Stimulated activated CD8-positive, alpha-beta memory T cell treated with anti-CD3 and anti-CD28 coated beads, Interleukin-2, amount 100 ng/mL, for 1 hour (primary cell): ENCODE results near the gene NYAP1.
"Not testable (repeated sequence)": the region's sequence is repeated elsewhere in the genome, so short reads cannot be mapped to it uniquely, and the experiment has no call there.

Source experiments
- DNase-seq, 2 donors: peaks; one replicate each; pipeline ENCODE4 v3.0.0-alpha.2; 2020; ENCODE audit warnings: low read depth in 2 of 2

The NYAP1 gene

DNA sequence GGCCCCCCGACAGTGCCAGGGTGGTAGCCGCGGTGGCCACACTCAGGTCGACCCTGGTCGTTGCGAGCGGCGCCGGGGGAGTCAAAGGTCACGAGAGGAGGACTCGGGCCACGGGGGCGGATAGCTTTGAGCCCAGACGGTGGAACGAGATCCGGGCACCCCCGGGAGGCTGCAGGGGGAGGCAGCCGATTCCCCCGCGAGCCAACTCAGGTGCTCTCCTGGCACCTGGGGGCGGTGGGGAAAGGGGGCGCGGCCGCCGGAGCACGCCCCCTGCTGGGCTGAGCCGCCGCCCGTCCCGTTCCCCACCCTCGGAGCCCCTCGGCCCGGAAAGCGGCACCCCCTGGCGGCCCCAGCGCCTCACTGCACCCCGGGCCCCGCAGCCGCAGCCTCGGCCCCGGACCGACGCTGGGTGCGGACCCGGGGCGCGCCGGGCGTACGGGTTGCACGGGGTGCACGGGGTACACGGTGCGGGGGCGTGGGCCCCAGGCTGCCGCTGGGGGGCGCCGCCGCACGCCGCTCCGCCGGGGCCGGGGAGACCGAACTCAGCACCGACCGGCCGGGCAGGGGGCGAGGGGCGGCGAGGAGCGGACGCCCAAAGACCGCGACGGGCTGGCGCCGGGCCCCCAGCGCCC is 521 bp upstream of the NYAP1 start:
- DNase-seq = peak; percentile 70 to 74

DNA sequence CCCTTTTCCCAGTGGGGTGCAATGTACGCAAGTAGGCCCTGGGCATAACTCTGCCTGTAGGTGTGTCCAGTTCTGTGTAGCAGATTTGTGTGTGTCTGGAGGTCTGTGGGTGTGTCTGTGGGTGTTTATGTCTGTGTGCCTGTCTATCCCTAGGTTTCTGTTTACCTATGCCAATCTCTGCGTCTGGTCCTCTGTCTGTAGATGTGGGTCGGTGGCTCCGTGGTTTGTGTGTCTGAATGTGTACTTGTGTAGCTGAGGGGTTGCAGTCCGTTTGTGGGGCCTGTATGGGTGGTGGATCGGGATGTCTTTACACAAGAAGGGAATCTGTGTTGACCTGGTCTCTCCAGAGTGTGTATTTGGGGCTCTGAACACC is 932 bp downstream of the NYAP1 start:
- DNase-seq = no peak

DNA sequence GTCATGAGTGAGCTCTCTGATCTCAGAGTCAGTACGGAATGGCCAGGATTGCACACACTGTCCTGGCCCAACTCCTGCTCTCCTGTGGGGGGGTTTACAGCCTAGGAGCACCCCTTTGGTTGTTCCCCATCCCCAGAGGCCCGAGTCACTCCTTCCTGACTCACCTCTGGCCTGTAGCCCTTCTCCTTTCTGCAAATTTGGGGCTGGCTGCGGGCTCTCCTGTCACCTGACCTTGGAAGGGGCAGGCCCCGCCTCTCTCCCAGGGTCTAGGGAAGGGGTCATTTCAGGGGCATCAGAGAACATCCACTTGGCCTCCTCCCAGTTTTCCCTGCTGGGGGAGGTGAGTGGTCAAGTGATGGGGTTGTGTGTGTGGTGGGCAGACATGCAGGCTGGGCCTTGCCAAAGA is 1.7 kb downstream of the NYAP1 start:
- DNase-seq = no peak

DNA sequence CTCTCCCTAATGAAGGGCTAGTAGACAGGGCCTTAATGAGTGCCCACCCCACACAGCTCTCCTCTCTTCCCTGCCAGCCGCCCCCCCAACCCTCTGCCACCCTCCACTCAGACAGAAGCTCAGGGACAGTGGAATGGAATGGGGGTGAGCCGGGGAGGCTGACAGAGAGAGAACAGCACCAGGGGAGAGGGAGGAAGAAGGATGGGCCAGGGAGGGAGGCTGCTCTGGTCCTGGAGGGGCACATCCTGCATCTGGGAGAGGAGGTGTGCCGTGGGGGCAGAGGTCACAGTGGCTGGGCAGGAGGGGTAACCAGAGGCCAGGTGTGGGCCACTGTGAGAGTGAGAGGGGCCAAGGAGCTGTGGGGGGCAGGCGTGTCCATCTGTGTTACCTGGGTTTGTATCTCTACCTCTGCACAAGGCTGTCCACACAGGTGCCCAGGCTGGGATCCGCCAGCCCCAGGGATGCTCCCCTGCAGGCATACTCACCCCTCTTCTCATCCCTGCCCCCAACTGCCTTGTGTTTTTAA is 2.4 kb downstream of the NYAP1 start:
- no peak for DNase-seq

DNA sequence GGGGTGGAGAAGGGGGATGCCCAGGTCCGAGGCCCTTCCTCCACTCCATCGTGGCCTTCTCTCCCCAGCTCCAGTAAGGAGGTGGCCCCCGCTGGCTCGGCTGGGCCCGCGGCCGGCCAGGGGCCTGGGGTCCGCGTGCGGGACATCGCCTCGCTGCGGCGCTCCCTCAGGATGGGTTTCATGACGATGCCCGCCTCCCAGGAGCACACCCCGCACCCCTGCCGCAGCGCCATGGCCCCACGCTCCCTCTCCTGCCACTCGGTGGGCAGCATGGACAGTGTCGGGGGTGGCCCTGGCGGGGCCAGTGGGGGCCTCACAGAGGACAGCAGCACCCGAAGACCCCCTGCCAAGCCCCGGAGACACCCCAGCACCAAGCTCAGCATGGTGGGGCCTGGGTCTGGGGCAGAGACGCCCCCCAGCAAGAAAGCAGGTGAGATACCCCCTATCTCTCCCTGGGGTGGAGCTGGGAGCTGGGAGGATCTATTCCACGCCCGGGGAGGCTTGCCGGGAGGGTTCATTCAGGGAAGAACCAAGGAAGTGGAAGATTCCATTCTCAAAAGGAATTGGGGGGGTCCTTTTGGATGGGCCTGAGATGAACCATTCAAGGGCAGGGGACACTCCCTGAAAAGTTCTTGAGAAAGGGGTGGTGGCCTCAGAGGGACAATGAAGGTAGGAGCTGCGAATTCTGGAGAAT is 3.2 kb downstream of the NYAP1 start:
- no peak for DNase-seq

DNA sequence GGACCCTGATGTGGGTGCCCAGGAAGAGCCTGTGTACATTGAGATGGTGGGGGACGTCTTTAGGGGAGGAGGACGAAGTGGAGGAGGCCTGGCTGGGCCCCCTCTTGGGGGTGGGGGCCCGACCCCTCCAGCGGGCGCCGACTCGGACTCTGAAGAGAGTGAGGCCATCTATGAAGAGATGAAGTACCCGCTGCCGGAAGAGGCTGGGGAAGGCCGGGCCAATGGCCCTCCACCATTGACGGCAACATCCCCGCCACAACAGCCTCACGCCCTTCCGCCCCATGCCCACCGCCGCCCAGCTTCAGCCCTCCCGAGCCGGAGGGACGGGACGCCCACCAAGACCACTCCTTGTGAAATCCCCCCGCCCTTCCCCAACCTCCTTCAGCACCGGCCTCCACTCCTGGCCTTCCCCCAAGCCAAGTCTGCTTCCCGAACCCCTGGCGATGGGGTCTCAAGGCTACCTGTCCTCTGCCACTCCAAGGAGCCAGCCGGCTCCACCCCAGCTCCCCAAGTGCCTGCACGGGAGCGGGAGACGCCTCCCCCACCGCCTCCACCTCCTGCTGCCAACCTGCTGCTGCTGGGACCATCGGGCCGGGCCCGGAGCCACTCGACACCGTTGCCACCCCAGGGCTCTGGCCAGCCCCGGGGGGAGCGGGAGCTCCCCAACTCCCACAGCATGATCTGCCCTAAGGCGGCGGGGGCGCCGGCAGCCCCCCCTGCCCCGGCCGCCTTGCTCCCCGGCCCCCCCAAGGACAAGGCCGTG is 4.8 kb downstream of the NYAP1 start:
- no peak for DNase-seq

DNA sequence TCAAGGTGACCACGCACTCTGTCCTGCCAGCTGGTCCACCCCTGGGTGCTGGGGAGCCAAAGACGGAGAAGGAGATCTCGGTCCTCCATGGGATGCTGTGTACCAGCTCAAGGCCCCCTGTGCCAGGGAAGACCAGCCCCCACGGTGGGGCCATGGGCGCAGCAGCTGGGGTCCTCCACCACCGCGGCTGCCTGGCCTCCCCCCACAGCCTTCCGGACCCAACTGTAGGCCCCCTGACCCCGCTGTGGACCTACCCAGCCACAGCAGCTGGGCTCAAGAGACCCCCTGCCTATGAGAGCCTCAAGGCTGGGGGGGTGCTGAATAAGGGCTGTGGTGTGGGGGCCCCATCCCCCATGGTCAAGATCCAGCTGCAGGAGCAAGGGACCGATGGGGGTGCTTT is 5.4 kb downstream of the NYAP1 start:
- no peak for DNase-seq

DNA sequence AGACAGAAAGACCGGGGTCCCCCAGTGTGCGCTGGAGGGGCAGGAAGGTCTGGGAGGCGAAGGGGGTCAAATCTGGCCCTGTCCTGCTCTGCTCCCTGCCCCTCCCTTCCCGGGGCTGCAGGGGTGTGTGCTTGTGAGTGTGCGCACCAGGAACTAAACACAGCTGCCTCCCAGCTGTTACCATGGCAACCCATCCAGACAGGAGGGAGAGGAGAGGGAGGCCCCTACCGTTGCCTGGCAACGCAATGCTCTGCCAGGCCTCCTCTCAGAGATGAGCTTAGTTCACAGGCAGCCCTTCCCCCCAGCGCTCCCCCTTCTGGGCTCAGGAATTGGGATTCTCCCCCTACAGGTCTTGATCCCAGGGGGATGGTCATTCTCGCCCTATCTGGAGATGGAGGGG is 6.1 kb downstream of the NYAP1 start:
- DNase-seq = no peak

DNA sequence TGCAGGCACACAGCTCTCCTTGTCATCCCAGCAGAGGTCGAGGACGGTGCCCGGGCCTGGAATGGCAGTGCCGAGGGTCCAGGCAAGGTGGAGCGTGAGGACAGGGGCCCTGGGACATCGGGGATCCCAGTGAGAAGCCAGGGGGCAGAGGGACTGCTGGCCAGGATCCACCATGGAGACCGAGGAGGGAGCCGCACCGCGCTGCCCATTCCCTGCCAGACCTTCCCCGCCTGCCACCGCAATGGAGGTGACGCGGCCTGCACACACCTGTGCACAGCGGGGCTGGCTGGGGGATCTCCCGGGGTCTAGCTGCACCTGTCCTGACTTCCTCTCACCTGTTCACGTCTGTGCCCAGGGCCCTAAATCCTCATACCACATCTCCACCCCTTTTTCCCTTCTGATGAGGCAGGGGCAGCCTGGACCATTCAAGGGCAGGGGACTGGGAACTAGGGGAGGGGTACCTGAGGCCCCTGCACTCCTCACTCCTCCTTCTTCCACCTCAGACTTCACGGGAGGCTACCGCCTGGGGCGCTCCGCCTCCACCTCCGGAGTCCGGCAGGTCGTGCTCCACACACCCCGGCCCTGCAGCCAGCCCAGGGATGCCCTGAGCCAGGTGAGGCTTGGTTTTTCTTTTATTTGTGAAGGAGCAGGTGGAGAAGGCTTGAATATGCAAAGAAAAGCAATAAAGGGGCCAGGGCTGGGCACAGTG is 6.9 kb downstream of the NYAP1 start:
- no peak for DNase-seq

DNA sequence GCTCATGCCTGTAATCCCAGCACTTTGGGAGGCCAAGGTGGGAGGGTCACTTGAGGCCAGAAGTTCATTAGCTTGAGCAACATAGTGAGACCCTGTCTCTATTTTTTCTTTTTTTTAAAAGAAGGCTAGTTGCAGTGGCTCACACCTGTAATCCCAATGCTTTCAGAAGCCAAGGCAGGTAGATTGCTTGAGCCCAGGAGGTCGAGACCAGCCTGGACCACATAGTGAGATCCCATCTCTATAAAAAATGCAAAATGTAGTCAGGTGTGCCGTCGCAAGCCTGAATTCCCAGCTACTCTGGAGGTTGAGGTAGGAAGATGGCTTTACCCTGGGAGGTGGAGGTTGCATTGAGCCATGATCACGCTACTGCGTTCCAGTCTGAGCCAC is 7.5 kb downstream of the NYAP1 start:
- DNase-seq = no peak

DNA sequence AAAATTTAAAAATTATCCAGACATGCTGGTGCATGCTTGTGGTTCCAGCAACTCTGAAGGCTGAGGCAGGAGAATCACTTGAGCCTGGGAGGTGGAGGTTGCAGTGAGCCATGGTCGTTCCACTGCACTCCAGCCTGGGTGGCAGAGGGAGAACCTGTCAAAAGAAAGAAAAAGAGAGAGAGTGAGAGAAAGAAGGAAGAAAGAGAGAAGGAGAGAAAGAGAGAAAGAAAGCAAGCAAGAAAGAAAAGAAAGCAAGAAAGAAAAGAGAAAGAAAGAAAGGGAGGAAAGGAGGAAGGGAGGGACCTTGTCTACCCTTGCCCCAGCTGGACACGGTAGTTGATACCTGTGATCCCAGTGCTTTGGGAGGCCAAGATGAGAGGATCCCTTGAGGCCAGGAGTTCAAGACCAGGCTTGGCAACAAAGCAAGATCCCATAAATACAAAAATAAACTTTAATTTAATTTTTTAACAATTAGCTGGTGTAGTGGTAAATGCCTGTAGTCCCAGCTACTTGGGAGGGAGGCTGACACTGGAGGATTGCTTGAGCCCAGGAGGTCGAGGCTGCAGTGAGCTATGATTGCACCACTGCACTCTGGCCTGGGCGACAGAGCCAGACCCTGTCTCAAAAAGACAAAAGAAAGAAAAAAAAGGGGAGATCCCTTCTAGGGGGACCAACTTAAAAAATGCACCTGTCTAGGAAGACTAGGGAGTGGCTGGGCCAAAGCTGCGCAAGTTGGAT is 9.2 kb downstream of the NYAP1 start:
- DNase-seq = no peak

DNA sequence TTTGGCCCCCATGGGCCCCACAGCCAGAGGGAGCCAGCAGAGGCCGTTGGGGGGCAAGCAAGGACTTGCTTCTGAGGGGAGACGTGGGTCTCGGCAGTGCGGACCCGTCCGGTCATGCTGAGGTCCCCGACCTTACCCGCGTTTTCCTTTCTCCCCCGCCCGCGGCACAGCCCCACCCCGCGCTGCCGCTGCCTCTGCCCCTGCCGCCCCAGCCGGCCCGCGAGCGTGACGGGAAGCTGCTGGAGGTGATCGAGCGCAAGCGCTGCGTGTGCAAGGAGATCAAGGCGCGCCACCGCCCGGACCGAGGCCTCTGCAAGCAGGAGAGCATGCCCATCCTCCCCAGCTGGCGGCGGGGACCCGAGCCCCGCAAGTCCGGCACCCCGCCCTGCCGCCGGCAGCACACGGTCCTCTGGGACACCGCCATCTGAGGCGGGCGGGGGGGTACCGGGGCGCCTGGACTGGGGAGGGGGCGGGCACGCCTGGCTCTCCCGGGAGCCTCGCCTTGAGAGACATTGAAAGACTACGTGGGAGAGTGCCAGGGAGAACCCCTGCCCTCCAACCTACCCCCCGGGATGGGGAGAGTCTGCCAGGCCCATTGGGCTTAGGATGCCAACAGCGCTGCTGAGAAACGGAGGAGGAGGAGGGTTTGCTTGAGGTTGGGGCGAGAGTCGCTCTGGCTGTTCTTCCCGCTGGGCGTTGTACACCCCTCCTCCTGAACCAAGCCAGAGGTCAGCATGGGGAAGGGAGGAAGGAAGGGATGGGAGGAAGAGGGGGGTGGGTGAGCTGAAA is 9.9 kb downstream of the NYAP1 start:
- DNase-seq = peak in 1 of 2 donors; percentile 37

DNA sequence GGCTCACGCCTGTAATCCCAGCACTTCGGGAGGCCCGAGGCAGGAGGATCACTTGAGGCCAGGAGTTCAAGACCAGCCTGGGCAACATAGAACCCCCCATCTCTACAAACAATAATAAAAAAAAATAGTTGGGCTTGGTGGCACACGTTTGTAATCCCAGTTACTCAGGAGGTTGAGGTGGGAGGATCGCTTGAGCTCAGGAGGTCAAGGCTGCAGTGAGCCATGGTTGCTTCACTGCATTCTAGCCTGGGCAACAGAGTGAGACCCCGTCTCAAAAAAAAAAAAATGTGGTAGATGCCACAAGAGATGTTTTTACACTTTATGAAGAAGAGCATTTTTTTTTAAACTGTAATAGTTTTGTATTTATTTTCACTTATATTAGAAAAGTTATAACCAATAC is 12.8 kb downstream of the NYAP1 start:
- no peak for DNase-seq

DNA sequence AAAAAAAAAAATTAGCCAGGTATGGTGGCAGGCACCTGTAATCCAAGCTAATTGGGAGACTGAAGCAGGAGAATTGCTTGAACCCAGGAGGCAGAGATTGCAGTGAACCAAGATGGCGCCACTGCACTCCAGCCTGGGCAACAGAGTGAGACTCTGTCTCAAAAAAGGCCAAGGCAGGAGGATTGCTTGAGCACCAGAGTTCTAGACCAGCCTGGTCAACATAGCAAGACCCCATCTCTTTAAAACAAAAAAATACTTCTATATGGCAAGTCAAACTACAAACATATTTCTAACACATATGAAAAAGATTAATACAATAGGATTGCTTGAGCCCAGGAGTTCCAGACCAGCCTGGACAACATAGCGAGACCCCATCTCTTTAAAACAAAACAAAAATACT is 17.0 kb downstream of the NYAP1 start:
- DNase-seq = not testable (repeated sequence)

DNA sequence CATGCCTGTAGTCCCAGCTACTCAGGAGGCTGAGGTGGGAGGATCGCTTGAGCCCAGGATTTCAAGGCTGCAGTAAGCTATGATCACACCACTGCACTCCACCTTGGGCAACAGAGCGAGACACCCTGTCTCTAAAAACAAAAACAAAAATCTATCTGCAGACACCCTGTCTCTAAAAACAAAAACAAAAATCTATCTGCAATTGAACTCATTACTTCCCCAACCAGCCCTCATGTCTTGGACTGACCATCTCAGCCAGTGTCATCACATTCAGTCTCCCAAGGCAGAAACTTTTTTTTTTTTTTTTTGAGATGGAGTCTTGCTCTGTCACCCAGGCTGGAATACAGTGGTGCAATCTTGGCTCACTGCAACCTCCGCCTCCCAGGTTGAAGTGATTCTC is 20.3 kb downstream of the NYAP1 start:
- not testable (repeated sequence) for DNase-seq

DNA sequence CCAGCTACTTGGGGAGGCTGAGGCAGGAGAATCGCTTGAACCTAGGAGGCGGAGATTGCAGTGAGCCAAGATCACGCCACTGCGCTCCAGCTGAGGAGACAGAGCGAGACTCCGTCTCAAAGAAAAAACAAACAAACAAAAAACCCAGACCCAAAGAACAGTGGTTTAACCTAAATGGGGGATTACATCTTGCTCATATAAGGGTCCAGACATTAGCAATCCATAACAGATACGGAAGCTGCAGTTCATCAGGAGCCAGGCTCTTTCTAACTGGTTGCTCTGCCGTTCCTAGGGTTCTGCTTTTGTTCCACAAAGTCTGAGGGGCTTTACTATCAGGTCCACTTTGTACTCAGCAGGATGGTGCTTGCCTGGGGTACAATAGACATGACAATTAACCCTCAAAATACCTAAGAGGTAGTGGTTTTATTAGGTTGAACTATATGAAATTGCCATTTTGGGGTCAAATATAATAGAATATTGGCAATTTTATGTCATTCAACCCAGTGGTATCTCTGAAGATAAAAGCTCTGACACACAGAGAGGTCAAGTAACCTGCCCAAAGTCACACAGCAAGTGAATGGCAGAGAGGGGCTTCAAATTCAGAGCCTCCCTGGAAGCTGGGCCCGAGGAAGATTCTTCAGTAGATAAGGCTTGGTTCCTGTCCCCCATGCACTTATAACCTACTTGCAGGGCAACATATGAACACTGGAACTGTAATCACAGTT is 21.3 kb downstream of the NYAP1 start:
- DNase-seq = no peak

DNA sequence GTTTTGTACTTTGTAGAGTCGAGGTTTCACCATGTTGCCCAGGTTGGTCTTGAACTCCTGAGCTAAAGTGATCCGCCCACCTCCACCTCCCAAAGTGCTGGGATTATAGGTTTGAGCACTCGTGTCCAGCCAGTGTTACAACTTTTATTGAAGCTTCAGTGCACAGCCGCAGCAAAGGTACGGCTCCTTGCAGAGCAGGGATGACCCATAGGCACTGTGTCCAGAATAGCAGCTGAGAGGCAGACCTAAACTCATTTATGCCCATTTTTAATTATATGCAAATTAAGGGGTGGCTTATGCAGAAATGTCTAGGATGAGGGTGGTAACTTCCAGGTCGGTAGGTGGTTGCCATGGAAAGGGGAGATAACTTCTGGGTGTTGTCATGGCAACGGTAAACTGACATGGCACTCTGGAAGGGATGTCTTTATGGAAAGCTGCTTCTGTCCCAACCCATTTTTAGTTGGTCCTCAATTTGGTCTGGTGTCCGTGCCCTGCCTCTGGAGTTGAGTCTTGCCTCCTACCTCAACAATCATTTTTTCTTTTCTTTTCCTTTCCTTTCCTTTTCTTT is 22.7 kb downstream of the NYAP1 start:
- DNase-seq = no peak

DNA sequence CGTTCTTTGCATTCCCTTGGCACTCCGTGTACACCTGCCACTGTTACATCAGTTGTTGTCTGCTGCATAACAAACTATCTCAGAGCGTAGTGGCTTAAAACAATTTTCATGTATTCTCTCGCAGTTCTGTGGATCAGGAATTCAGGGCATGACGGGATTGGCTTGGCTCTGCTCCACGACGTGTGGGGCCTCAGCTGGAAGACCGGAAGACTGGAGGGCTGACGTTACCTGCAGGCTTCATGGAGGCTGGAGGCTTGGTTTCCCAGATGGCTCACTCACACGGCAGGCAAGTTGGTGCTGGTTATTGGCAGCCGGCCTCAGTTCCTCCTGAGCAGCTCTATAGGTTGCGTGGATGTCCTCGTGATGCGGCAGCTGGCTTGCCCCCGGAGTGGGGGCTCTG is 25.5 kb downstream of the NYAP1 start:
- no peak for DNase-seq

DNA sequence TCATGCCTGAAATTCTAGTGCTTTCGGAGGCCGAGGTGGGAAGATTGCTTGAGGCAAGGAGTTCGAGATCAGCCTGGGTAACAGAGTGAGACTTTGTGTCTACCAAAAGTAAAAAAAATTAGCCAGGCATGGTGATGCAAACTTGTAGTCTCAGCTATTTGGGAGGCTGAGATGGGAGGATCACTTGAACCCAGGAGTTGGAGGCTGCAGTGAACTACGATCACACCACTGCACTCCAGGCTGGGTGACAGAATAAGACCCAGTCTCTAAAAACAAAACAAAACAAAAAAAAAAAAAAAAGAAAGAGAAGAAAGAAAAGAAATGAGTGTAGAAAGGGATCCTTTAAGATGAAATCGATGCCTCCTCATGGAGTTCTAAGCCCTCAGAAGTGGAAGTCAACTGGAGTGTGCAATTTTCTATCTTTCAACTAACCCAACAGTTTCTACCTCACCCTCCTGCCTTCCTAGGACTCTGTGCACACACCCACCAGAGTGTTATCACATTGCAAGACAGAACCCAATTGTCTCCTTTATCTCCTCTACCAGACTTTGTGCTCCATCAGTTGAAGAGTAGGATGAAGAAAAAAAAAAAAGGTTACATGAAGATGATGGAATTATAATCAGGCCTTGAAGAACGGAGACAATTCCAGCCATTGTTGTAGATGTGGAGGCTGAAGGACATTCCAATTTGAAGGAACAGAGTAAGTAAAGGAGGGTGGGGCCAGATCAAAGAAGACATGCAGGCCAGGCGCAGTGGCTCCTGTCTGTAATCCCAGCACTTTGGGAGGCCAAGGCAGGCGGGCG is 26.9 kb downstream of the NYAP1 start:
- DNase-seq = no peak
